ENCODE measurements around the gene PTP4A2.

GRCh38 chr1:31878058-31878457, 60.1 kb downstream of the PTP4A2 start:
- TF ChIP-seq, protein P1, sequence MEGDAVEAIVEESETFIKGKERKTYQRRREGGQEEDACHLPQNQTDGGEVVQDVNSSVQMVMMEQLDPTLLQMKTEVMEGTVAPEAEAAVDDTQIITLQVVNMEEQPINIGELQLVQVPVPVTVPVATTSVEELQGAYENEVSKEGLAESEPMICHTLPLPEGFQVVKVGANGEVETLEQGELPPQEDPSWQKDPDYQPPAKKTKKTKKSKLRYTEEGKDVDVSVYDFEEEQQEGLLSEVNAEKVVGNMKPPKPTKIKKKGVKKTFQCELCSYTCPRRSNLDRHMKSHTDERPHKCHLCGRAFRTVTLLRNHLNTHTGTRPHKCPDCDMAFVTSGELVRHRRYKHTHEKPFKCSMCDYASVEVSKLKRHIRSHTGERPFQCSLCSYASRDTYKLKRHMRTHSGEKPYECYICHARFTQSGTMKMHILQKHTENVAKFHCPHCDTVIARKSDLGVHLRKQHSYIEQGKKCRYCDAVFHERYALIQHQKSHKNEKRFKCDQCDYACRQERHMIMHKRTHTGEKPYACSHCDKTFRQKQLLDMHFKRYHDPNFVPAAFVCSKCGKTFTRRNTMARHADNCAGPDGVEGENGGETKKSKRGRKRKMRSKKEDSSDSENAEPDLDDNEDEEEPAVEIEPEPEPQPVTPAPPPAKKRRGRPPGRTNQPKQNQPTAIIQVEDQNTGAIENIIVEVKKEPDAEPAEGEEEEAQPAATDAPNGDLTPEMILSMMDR (IDR thresholded peaks at IDR 0.05) = no peak
- TF ChIP-seq POLR2A (IDR thresholded peaks at IDR 0.05) = no peak
